ENCODE measurements around the gene NEAT1.

Gene NEAT1

DNA sequence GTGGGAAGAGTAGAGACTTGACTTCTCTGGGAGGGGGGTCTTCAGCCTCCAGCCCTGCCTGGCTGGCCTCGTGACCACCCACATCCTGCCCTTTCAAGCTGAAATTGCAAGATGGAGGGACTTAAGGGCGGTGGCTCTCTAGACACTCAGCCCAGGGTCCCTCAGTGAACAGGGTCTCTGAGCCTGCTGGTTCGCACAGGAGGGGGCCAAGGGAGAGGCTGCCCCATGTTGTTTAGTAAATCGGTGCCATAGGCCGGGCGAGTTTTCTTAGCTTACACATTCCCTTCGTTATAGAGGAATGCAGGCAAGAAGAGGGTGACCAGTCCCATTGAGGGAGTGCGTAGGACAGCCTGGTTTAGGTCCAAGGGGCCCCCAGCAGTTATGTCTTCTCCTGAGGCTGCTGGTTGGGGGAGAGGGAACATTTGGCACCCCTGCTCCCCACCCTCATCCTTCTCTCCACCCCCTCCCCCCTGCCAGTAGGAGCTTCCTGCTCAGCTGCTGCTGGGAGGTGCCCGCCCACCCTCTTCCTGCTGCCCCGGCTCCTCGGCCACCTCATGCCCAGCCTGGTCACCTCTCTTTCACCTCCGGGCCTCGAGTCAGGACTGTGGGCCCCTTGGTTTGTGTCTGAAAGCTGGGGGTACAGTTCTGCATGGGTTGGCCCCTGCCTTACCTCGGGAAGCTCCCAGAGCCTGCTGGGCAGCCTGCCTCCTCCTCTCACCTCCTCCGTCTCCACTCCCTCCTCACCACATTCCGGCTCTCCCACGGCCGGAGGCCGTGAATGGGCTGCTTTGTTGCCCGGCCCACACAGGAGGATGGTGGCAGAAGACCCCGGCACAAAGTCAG, 32.3 kb upstream of the NEAT1 start:
- no peak for DNase-seq

DNA sequence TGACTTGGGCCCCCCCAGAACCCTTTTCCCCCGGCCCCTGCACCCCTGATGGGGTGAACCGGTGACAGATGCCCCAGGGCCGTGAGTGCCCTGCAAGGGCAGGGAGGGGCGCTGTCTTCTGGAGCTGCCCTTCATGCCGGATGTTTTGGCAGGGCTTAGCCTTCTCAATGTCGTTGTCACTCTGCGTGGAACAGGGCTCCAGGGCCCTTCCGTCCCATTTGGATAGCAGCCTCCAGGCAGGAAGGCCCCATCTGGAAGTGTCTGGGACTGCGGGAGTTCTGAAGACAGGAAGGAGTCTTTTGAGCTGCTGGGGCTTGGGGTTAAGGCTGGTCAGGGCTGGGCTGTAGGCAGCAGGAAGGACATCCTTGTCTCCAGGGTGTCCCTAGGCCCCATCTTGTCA, 31.6 kb upstream of the NEAT1 start:
- no peak for DNase-seq

DNA sequence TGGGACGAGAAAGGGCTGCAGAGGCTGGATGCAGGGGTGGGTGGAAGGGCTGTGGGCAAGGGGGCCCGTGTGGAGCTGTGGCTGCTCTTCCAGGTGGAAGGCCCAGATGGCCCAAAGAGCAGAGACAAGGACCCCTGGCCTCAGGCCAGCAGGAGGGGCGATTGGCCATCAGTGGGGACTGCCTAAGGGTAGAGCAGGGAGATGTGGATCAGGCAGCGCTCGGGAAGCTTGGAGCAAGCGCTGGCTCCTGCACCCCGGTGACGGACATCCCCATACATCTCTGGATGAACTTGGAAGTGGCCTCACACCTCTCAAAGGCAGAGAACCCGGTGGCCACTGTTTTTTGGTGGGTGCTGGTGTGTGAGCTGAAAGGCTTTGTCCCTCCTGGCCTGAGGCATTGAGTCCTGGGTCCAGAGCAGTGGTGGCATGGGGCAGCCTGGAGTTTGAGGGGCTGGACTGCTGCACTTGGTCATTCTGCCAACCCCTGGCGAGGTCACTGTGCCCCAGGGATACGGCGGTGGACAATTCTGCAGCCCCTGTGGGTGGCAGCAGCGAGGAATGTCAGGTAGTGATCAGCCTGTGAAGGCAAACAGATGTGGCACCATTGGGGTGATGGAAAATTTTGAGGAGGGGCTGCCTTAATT, 30.3 kb upstream of the NEAT1 start:
- DNase-seq = no peak

DNA sequence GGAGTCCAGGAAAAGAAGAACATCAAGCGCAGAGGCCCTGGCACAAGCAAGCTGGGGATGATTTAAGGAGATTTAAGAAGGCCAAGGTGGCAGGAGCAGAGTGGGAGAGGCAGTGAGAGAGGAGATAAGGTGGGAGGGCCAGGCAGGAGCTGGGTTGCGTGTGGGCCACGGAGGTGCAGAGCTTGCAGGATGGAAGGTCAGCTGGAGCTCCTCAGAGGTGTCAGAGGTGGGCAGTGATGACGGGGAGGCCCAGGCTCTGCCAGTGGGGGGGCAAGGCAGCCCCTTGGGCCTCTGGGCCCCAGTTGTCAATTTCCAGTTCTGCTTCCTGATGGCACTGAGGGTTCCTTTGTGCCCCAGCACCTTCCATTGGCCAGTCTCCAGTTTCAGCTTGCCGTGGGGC, 29.7 kb upstream of the NEAT1 start:
- DNase-seq = no peak

DNA sequence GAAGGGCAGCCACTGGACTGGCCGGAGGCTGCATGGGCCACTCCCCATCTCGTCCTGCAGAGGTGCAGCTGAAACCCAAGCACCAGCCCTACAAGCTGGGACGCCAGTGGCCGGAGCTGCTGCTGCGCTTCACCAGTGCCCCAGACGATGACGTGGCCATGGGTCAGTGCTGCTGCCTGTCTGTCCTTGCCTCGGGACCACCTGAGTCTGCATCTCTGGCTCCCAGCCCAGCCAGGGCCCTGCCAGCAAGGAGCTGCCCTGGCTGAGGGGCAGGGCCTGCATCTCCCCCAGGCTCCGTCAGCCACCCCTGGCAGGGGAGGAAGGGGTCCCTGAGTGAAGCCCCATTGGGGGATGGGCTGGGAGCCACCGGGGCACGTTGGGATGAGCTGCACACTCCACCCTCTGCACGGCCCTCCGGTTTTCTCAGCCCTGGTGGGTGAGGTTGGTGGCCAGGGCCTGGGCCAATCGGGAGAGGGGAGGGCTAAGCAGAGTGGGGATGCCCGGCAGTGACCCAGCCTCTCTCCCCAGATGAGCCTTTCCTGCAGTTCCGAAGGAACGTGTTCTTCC, 29.0 kb upstream of the NEAT1 start:
- DNase-seq = no peak

DNA sequence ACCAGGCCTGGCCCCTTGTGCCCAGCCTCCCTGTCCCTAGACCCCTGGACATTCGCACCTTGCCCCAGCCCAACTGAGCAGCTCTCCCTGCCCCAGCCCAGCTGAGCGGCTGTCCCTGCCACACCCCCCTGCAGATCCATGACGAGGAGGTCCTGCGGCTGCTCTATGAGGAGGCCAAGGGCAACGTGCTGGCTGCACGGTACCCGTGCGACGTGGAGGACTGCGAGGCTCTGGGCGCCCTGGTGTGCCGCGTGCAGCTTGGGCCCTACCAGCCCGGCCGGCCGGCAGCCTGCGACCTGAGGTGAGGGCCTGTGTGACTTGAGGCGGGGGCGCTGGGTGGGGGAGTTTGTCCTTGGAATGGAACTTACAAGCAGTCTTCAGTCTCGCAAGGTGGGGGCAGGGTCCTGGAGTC, 28.5 kb upstream of the NEAT1 start:
- DNase-seq = no peak

DNA sequence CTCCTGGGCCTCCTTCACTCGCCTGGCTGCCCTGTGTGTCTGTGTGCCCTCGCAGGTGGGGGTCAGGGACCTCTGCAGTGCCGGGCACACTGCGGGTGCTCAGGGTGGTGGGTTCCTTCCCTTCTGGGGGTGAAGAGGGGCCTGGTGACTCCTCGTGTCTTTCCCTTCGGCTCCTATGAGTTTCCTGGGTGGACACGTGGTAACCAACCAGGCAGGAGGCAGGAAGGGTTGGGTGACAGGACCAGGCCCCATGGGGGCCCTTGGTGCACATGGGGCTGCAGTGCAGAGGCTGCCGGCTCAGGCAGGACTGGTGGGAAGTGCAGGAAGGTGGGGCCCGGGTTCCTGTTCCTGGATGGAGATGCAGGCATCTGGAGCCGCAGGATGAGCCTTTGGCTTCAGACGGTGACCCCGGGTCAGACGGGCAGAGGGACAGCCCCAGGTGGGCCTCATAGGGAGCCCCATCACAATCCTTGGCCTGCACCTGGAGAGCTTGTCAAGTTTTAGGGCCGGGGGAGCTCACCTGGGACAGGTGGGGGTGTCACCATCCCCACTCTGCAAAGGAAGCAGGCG, 26.6 kb upstream of the NEAT1 start:
- no peak for DNase-seq

DNA sequence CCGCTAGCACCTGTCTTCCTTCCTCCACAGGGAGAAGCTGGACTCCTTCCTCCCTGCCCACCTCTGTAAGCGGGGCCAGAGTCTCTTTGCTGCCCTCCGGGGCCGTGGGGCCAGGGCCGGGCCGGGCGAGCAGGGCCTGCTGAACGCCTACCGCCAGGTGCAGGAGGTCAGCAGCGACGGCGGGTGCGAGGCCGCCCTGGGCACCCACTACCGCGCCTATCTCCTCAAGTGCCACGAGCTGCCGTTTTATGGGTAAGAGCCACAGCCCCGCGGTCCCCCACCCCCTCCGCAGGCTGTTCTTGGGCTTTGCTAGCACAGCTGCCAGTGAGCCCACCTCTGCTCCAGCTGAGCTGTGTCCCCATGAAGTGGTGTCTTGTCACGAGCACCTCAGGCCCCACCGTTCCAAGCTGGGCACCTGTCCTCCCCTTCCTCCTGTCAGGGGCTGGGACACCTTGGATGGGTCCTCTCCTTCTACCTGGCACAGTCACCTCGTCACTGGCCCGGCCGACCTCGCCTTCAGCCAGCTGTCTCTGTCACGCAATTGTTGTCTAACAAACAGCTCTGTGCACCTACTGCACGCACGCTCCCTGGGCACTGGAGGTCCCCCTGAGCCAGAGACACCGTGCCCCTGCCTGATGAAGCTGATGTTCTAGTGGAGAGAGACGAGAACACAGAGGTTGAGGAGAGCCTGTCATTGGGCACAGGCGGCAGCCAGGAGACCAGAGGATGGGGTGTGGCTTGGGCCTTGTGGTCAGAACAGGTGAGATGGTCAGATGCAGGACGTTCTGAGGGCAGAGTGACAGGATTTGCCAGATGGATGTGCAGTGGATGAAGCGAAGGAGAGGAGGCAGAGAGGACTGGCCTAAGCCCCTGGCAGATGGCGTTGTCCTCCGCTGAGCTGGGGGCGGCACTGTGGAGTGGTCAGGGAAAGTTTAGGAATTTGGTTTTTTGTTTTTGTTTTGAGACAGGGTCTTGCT, 25.5 kb upstream of the NEAT1 start:
- DNase-seq = no peak

DNA sequence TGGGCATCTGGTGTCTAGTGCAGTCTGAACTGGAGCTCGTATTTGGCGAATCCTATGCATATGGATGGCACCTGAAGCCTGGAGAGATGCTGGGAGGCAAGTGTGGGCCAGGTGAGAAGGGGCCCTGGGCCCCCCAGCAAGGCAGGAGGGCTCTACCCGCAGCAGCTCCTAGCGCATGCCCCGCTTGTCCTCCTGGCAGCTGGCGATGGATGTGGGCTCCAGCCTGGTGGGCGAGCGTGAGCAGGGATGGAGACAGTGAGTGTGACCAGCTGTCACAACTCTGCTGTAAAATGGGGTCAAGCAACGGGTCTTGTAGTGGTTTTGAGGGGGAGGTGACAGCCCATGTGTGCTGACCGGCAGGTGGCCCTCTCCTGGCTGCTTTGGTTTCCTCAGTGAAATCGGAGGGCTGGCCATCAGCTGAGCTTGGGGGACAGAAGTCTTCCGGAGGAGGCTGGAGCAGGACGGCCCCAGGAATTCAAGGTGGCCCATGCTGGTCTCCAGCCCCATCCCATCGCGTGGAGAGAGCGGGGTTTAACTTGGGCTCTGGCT, 24.2 kb upstream of the NEAT1 start:
- no peak for DNase-seq

DNA sequence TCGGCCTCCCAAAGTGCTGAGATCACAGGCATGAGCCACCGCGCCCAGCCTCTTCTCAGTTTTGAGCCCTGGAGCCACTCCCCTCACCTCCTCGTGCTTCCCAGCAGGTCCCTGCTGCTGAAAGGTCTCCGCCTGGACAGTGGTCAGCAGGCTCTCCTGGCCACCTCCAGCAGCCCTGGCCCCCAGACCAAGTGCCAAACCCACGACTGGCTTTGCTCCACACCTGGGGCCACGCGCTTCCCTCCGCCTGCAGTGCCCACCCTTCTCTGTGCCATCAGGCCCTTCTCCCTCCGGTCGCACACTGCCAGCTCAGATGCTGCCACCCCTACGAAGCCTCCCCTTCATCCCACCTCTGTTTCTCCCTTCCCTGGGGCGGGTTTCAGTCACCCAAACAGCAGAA, 23.3 kb upstream of the NEAT1 start:
- no peak for DNase-seq

DNA sequence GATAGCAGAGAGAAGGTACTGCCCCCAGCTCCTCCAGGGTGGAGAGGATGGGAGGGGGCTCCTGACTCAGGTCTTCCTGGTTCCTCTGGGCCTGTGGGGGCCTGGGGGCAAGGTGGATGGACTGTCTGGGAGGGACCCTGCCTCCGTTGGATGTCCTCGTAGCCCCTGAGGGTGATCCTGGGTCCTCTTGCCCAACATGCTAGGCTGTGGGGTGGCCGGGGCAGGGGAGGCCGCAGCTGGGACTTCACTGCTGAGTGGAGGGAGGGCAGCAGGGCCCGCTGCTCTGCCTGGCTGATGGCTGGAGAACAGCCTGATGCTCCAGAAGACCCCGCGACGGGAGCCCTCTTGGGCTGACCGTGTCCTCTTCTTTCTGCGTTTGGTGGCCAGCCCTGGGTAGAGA, 22.8 kb upstream of the NEAT1 start:
- no peak for DNase-seq

DNA sequence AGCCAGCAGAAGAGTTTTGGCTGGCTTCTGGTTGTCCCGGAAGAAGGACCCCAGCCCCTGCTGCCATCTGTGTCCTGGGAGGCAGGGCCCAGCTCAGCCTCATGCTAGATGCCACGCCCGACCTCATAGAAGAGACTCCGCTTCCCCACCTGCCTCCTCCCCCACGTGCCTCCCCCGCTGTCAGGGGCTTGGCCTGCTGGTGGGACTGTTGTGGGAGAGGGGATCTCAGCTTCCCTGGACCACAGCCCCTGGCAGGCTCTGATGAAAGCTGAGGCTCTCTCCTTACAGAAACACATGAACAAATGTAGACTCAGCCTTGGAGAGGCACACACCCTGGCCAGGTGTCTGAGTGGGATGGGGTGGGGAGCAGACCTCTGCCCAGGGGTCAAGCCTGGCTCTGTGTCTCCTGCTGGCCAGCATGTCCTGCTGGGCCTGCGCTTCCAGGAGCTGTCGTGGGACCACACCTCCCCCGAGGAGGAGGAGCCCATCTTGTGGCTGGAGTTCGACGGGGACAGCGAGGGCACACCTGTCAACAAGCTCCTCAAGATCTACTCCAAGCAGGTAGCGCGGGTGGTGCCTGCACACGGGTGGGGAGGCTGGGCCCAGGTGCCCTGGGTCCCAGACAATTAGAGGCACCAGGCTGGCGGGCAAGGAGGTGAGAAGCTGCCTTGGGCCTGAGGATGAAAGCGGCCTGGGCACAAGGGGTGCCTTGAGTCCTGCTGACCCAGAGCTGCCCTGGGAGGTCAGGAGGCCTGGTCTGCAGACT, 22.1 kb upstream of the NEAT1 start:
- no peak for DNase-seq

DNA sequence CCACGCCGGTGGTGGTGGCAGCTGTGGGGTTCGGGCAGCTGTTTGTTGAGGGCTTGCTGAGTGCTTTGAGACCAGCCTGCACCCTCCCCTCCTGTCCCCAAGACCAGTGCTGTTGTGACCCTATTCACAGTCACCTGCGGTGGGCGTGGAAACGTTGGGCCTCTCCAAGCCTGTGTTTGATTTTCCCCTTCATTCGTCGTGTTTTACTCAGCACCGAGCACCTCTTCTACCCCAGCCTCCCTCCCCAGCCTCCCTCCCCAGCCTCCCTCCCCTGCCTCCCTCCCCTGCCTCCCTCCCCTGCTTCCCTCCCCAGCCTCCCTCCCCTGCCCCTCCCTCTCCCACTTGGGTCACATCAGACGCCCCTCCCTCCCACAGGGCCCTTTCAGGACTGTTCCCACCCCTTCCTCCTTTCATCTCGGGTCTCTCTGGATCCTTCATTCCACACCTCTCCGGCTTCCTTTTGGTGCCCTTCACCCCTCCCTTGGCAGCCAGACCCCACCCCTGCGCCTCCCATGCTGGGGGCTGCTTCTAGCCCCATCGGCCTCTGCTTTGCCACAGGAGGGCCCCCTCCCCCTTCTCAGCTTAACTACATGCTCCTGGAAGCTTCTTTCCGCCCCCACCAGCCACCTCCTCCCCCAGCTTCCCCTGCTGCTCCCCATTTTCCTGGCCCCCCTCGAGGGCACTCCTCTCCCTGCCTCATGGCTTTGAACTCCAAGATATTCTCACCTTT, 21.4 kb upstream of the NEAT1 start:
- no peak for DNase-seq

DNA sequence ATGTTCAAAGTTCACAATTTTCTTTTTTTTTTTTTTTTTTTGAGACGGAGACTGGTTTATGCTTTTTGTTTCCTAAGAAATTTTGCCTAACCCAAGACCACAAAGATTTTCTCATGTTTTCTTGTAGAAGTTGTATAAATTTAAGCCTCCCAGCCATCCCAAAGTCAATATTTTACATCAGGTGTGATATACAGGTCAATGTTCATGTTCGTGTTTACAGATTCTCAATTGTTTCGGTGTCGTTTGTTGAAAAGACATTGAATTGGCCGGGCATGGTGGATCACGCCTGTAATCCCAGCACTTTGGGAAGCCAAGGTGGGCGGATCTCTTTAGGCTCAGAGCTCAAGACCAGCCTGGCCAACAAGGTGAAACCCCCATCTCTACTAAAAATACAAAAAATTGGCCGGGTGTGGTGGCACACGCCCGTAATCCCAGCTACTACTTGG, 20.8 kb upstream of the NEAT1 start:
- no peak for DNase-seq

DNA sequence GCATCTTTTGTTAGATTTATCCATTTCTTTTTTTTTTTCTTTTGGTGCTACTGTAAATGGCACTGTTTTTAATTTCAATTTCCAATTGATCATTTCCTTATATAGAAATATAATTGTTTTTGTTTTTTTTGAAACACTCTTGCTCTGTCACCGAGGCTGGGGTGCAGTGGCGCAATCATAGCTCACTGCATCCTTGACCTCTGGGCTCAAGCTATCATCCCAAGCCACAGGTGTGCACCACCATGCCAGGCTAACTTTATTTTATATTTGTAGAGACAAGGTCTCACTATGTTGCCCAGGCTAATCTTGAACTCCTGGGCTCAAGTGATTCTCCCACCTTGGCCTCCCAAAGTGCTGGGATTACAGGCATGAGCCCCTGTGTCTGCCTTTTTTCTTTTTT, 19.8 kb upstream of the NEAT1 start:
- DNase-seq = no peak

DNA sequence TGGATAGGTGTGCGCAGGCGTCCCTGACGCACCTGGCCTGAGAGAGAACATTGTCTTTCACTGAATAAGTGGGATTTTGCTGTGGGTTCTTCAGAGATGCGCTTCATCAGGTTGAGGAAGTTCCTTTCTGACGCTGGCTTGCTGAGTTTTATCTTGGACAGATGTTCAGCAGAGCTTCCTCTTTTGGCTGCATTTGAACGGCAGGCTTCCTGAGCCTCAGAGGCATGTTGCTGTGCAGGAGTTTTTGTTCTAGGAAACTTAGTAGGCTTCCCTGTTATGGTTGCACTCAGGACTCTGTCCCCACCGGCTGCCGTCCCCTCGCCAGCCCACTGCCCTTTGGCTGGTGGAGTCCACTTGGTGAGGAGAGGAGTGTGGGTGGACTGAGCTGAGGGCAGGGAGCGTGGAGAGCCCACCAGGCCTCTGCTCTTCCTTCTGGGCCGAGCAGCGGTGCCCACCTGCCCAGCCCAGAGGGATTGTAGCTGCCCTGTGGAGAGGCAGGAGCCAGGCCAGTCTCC, 18.9 kb upstream of the NEAT1 start:
- no peak for DNase-seq

DNA sequence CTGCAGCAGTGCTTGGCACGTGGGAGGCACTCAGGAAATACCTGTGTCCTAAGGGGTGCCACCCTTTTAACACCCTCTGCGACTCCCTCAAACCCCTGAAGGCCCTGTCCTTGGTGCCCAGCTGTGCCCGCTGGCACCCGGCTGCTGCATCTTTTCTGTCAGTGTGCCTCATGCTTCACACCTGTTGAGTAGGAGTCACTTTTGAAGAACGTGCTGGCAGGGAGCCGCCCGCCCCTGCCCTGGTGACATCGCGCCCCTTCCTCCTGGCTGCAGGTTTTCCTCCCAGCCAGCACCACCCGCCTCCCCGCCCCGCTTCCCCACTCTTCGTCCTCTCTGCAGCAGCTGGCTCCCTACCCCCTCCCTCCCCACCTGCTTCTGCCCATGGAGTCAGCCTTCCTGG, 18.4 kb upstream of the NEAT1 start:
- no peak for DNase-seq

DNA sequence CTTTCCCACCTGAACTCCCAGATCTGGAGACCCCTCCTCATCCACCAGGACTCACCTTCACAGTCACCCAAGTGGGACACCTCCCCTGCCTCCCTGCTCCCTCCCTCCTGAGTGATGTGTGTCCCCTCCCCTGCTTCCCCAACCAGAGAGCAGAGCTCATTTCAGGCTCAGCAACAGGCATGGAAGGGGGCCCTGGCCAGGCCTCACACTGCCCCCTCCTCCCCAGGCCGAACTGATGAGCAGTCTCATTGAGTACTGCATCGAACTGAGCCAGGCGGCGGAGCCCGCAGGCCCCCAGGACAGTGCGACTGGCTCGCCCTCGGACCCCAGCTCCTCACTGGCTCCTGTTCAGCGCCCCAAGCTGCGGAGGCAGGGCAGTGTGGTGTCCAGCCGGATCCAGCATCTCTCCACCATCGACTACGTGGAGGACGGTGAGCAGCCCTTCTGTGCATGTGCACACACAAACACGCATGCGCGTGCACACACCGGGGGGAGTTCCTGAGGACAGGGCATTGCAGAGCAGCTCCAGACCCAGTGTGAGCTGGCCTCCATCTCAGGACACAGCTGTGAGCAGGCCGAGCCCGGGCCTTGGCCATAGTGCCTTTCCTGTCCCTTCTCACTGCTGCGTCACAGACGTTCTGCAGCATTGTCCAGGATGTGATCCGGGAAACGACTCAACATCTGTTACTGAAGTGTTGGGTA, 17.8 kb upstream of the NEAT1 start:
- DNase-seq = no peak

DNA sequence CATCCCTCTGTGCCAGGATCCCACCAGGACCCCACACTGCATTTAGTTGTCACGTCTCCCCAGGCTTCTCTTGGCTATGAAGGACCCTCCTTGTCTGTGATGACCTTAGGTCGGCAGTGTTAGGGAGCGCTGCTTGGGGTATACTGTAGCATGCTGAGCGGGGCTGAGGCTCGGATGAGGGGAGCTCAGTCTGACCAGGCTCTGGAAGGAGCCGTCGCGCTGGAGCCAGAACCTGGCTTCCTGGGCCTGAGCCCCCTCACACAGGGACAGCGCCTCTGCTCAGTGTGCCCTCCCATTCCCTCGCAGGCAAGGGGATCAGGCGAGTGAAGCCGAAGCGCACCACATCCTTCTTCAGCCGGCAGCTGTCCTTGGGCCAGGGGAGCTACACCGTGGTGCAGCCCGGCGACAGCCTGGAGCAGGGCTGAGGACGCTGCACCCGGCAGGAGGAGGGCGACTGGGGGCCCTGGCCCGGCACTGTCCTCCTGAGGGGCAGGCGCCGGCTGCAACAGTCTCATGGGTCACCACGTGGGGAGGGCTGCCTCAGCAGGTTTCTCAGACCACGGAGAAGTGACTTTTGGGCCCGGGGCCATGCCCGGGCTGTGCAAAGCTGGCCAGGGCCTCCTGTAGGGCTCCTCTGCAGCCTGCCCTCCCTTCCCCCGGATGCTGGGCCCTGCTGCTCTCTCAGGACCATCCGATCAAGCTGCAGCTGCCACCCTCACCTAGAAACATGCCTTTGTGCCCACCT, 11.5 kb upstream of the NEAT1 start:
- no peak for DNase-seq
